Brain microvascular endothelial cell (primary cell): ENCODE data around the gene NSUN4.
"Not testable (repeated sequence)": the region's sequence is repeated elsewhere in the genome, so short reads cannot be mapped to it uniquely, and the experiment has no call there.

Experiments
- DNase-seq: peaks from one replicate; pipeline ENCODE4 v3.0.0-alpha.2; 2020
- H3K27ac ChIP-seq: fragments of 250-450 bp; sonication (Bioruptor Pico); 2 replicates; pipeline ENCODE4 v1.5.1; 2020; ENCODE audit warnings: mild to moderate bottlenecking, moderate library complexity
- H3K27me3 ChIP-seq: fragments of 250-450 bp; sonication (Bioruptor Pico); replicated peaks from 2 replicates; pipeline ENCODE4 v1.5.1; 2020; ENCODE audit warnings: mild to moderate bottlenecking
- H3K36me3 ChIP-seq: fragments of 250-450 bp; sonication (Bioruptor Pico); replicated peaks from 2 replicates; pipeline ENCODE4 v1.5.1; 2020; ENCODE audit warnings: mild to moderate bottlenecking
- H3K4me3 ChIP-seq: 2 replicates; pipeline ENCODE4 v1.5.1; 2011; ENCODE audit warnings: low read depth, mild to moderate bottlenecking, control low read depth, low read length, moderate library complexity
- in situ Hi-C: cut with HindIII; loops from 2 replicates; pipeline ENCODE4 v1.10.0; 2017; ENCODE audit warnings: low sequenced_read_pairs, low pct_ligation_motif_present
- TF ChIP-seq, protein P1 (sequence below): IDR thresholded peaks from 2 replicates; pipeline ENCODE4 v1.5.1; 2011; ENCODE audit warnings: low read depth, mild to moderate bottlenecking, moderate library complexity, low read length, control low read depth, inconsistent platforms; ENCODE audit errors: missing control alignments

Gene NSUN4

DNA sequence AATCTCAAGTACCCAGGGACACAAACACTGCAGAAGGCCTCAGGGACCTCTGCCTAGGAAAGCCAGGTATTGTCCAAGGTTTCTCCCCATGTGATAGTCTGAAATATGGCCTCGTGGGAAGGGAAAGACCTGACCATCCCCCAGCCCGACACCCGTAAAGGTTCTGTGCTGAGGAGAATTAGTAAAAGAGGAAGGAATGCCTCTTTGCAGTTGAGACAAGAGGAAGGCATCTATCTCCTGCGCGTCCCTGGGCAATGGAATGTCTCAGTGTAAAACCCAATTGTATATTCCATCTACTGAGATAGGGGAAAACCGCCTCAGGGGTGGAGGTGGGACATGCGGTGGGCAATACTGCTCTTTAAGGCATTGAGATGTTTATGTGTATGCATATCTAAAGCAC, 10.8 kb upstream of the NSUN4 start:
- H3K27ac ChIP-seq, in situ Hi-C loops, H3K36me3 ChIP-seq, H3K4me3 ChIP-seq, DNase-seq, H3K27me3 ChIP-seq: not testable (repeated sequence)

DNA sequence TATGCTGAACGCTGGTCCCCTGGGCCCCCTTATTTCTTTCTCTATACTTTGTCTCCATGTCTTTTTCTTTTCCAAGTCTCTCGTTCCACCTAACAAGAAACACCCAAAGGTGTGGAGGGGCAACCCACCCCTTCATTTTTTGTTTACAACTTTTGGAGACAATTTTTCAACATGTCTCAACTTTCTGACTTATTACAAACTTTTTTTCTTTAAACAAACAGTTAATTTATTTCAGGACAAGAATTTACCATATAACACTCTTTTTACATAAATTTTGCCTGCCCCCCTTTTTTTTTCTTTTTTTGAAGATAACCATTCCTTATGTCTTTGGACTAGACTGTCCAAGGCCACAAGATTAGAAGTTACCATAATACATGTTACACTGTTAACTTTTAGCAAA, 10.2 kb upstream of the NSUN4 start:
- H3K27me3 ChIP-seq, H3K4me3 ChIP-seq, H3K36me3 ChIP-seq, DNase-seq, in situ Hi-C loops, H3K27ac ChIP-seq: not testable (repeated sequence)

DNA sequence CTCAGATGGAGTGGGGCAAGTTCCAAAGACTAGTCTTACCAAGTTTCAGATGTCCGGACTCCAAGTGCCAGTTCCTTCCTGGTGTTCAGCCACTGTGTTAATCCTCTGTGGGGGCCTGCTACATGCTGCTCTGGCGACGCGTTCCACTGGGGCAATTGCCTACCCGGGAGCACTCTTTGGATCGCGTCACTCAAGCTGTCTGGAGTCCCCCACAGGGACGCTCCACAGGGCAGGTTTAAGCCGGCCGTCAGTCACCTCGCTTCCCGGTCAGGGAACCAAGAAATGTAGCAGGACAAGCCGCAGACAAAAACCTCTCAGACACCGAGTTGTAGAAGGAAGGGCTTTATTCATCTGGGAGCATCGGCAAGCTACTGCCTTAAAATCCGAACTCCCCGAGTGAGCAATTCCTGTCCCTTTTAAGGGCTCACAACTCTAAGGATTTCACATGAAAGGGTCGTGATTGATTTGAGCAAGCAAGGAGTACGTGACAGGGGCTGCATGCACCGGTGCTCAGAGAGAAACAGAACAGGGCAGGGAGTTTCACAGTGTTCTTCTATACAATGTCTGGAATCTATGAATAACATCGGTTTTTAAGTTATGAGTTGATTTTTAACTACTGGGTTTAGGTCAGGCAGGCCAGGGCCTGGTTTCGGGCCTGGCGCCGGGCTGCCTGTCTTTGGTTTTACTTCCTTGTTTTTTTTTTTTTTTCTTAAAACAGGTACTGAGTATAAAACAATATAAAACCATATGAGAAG, 8.6 kb upstream of the NSUN4 start:
- H3K27me3 ChIP-seq, H3K27ac ChIP-seq, H3K36me3 ChIP-seq, H3K4me3 ChIP-seq, in situ Hi-C loops, DNase-seq: not testable (repeated sequence)

DNA sequence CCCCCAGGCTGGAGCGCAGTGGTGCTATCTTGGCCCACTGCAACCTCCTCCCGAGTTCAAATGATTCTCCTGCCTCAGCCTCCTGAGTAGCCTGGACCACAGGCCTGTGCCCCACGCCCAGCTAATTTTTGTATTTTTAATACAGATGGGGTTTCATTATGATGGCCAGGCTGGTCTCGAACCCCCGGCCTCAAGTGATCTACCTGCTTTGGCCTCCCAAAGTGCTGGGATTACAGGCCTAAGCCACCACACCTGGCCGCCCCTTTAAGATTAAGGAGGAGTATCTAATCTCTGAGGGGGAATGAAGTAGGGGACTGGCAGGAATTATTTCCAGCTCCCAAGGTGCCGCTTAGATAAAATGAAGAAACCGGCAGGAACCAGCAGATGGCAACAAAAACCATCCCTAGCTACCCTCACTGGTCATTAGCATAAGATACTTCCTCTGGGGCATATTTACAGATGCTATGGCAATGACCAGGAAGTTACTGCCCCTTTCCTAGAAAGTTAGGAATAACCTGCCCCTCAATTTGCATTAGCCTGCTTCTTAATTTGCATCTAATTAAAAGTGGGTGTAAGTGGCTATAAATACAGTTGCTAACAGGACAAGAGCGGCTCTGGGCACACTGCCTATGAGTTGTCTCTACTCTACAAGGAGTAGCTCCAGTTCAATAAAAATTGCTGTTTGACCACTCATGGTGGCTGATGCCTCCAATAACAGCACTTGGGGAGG, 7.1 kb upstream of the NSUN4 start:
- TF ChIP-seq, protein P1, sequence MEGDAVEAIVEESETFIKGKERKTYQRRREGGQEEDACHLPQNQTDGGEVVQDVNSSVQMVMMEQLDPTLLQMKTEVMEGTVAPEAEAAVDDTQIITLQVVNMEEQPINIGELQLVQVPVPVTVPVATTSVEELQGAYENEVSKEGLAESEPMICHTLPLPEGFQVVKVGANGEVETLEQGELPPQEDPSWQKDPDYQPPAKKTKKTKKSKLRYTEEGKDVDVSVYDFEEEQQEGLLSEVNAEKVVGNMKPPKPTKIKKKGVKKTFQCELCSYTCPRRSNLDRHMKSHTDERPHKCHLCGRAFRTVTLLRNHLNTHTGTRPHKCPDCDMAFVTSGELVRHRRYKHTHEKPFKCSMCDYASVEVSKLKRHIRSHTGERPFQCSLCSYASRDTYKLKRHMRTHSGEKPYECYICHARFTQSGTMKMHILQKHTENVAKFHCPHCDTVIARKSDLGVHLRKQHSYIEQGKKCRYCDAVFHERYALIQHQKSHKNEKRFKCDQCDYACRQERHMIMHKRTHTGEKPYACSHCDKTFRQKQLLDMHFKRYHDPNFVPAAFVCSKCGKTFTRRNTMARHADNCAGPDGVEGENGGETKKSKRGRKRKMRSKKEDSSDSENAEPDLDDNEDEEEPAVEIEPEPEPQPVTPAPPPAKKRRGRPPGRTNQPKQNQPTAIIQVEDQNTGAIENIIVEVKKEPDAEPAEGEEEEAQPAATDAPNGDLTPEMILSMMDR, result peak; percentile 60
- Histone ChIP-seq H3K4me3 (no peak overlapping the region), H3K27ac (no peak overlapping the region), H3K27me3 (no peaks in the 10 kb centered on the region), H3K36me3 (no peaks in the 10 kb centered on the region)
- in situ Hi-C loops, result no loop called here
- DNase-seq, result peak; percentile 29

DNA sequence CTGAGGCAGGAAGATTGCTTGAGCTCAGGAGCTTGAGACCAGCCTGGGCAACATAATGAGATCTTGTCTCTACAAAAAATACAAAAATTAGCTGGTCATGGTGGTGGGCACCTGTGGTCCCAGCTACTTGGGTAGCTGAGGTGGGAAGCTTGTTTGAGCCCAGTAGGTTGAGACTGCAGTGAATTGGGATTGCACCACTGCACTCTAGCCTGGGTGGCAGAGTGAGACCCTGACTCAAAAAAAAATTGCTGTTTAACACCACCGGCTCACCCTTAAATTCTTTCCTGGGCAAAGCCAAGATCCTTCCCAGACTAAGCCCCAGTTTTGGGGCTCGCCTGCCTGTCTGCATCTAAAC, 6.6 kb upstream of the NSUN4 start:
- no peak overlapping the region for H3K27ac ChIP-seq
- in situ Hi-C loops, result no loop called here

DNA sequence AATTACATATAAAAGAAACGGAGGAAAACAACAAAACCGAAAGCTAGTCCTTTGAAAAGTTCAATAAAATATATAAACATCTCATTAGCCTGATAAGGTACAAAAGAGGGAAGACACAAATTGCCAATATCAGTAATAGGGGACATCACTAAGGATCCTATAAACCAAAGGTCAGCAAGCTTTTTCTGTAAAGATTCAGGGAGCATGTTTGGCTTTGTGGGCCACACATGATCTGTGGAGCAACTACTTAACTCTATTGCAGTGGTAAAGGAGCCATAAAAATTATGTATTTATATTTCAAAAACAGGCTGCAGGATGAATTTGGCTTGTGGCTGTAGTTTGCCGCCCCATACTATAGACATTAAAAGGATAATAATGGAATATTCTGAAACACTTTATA, 5.5 kb upstream of the NSUN4 start:
- no peaks in the 10 kb centered on the region for H3K36me3 ChIP-seq
- in situ Hi-C loops, result no loop called here

More for the DNA sequence above, 6.6 kb upstream of the NSUN4 start:
- Histone ChIP-seq H3K4me3 (no peak overlapping the region), H3K27me3 (no peaks in the 10 kb centered on the region), H3K36me3 (no peaks in the 10 kb centered on the region)
- TF ChIP-seq, protein P1, result no peak
- no peak for DNase-seq

DNA sequence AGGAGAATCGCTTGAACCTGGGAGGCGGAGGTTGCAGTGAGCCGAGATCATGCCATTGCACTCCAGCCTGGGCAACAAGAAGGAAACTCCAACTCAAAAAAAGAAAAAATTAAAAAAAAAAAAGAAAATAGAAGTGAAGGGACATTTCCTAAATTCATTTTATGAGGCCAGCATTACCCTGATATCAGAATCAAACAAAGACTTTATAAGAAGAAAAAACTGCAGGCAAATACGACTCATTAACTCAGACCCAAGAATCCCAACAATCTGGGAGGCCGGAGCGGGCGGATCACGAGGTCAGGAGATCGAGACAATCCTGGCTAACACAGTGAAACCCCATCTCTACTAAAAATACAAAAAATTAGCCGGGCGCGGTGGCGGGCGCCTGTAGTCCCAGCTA, 3.2 kb upstream of the NSUN4 start:
- in situ Hi-C loops, H3K27me3 ChIP-seq, H3K36me3 ChIP-seq, DNase-seq, H3K27ac ChIP-seq, H3K4me3 ChIP-seq: not testable (repeated sequence)

More for the DNA sequence above, 5.5 kb upstream of the NSUN4 start:
- no peak for DNase-seq
- TF ChIP-seq, protein P1, result no peak
- no peak overlapping the region for H3K27ac ChIP-seq
- no peaks in the 10 kb centered on the region for H3K27me3 ChIP-seq
- H3K4me3 ChIP-seq, result no peak overlapping the region
